ENCODE data around the gene ZNF558.
"Not testable (repeated sequence)": the region's sequence is repeated elsewhere in the genome, so short reads cannot be mapped to it uniquely, and the experiment has no call there.

ZNF558 gene

DNA sequence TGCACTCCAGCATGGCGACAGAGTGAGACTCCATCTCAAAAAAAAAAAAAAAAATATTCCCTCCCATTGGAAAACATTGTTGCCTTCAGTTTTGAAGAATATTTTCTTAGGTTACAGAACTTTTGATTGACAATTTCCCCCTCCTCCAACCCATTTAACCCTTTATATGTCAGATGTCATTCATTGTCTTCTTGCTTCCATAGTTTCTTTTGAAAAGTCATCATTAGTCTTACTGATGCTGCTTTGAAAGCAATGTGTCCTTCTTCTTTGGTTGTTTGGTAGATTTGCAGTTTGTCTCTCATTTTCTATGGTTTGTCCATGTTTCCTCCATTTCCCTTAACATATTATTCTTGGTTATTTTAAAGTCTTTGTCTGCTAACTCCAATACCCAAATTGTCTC lies 25.4 kb downstream of the ZNF558 start:
- DNase-seq (ENCODE audit: low read depth) = no peak

DNA sequence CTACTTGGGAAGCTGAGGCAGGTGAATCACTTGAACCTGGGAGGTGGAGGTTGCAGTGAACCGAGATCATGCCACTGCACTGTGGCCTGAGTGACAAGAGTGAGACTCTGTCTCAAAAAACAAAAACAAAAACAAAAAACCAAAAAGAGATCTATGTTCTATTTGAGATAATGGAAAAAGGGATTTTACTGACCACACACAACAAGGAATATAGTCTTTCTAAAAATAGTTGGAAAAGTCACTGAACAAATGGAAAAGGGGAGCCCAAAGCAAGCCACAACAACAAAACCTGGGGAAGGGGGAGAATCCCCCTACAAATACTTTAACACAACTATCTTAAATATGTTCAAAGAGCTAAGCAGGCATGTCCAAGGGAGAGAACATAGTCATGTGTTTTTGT lies 37.3 kb downstream of the ZNF558 start:
- DNase-seq (ENCODE audit: low read depth) = no peak

DNA sequence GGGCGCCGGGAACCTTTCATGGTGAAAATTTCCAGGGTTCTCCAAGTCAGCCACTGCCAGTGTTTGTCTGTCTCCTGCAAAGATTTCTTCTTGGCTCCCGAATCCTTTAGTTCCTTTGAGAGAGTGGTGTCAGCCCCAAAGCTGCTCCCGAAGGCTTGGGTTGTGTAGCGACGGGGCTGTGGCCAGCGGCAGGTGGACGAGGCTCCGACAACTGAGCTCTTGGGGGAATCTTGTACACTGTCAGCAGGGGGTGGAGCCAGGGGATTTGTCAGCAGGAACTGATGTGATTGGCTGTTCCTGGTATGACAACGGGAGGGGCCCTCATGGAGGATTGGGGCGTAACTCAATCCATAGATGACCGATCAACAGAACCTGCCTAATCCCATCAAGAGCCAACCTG lies 58.5 kb downstream of the ZNF558 start:
- not testable (repeated sequence) for DNase-seq (ENCODE audit: low read depth)

- not testable (repeated sequence) for DNase-seq (ENCODE audit: low read depth)
These were observed 62.8 kb downstream of the ZNF558 start for GRCh38 chr19:8769265-8769664.

- DNase-seq (ENCODE audit: low read depth) = not testable (repeated sequence)
These were observed 64.8 kb downstream of the ZNF558 start for GRCh38 chr19:8767257-8767656.

Measured in HS-5 (cell line).